22Rv1 (cell line): Measurements from ENCODE around the gene TMSB4X.
"Not testable (repeated sequence)": the region's sequence is repeated elsewhere in the genome, so short reads cannot be mapped to it uniquely, and the experiment has no call there.

Experiments used
- ZFX ChIP-seq: fragments of 450-650 bp; IDR thresholded peaks from 2 replicates; pipeline ENCODE4 v1.6.1; 2017; ENCODE audit warnings: antibody characterized with exemption, borderline replicate concordance
- TF ChIP-seq, protein P1 (sequence below): fragments of 450-650 bp; IDR thresholded peaks from 2 replicates; pipeline ENCODE4 v1.5.1; 2017; ENCODE audit warnings: mild to moderate bottlenecking

DNA sequence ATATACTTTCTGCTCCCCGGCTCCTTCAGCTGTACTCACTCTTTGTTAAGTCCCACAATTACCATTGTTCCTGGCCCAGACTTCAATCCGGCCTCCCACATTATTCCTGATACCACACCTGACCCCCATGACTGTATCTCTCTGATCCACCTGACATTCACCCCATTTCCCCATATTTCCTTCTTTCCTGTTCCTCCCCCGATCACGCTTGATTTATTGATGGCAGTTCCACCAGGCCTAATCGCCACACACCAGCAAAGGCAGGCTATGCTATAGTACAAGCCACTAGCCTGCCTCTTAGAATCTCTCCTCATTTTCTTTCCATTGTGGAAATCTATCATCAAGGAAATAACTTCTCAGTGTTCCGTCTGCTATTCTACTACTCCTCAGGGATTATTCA lies 31.3 kb upstream of the TMSB4X start:
- TF ChIP-seq, protein P1, sequence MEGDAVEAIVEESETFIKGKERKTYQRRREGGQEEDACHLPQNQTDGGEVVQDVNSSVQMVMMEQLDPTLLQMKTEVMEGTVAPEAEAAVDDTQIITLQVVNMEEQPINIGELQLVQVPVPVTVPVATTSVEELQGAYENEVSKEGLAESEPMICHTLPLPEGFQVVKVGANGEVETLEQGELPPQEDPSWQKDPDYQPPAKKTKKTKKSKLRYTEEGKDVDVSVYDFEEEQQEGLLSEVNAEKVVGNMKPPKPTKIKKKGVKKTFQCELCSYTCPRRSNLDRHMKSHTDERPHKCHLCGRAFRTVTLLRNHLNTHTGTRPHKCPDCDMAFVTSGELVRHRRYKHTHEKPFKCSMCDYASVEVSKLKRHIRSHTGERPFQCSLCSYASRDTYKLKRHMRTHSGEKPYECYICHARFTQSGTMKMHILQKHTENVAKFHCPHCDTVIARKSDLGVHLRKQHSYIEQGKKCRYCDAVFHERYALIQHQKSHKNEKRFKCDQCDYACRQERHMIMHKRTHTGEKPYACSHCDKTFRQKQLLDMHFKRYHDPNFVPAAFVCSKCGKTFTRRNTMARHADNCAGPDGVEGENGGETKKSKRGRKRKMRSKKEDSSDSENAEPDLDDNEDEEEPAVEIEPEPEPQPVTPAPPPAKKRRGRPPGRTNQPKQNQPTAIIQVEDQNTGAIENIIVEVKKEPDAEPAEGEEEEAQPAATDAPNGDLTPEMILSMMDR = not testable (repeated sequence)
- TF ChIP-seq ZFX = not testable (repeated sequence)
